IgD-negative memory B cell (primary cell): ENCODE measurements around the gene NYNRIN. TPM values are rescaled to one million over a fixed set of nuclear protein-coding genes. Genes with fewer than 3 reads are reported as not detected.
"Not testable (repeated sequence)": the region's sequence is repeated elsewhere in the genome, so short reads cannot be mapped to it uniquely, and the experiment has no call there.

Experiments
- H3K27ac Mint-ChIP-seq, 3 donors: one replicate each; pipeline ENCODE4 v1.8.0; 2020 to 2022; ENCODE audit warnings: mild to moderate bottlenecking in 3 of 3, mixed read lengths in 3 of 3, moderate library complexity in 1 of 3
- H3K27me3 Mint-ChIP-seq: one replicate; pipeline ENCODE4 v1.8.0; 2021; ENCODE audit warnings: mixed read lengths
- H3K36me3 Mint-ChIP-seq: one replicate; pipeline ENCODE4 v1.8.0; 2020; ENCODE audit warnings: mild to moderate bottlenecking, mixed read lengths
- H3K4me1 Mint-ChIP-seq, 3 donors: one replicate each; pipeline ENCODE4 v1.8.0; 2020 to 2022; ENCODE audit warnings: mixed read lengths in 3 of 3, mild to moderate bottlenecking in 1 of 3
- H3K4me3 Mint-ChIP-seq, 4 donors: one replicate each; pipeline ENCODE4 v1.8.0; 2020 to 2022; ENCODE audit warnings: mild to moderate bottlenecking in 4 of 4, mixed read lengths in 4 of 4, moderate library complexity in 3 of 4
- H3K9me3 Mint-ChIP-seq, 3 donors: one replicate each; pipeline ENCODE4 v1.8.0; 2020 to 2021; ENCODE audit warnings: mixed read lengths in 3 of 3, mild to moderate bottlenecking in 1 of 3
- polyA plus RNA-seq: library from polyadenylated mRNA; unstranded; fragments of 300-500 nt; fragmentation: Illumina TruSeq; gene quantifications from one replicate; pipeline ENCODE4 v1.2.3, GENCODE V29; 2021

Gene NYNRIN
- polyA plus RNA-seq, 1 donor from 2014 or later, result not detected

DNA sequence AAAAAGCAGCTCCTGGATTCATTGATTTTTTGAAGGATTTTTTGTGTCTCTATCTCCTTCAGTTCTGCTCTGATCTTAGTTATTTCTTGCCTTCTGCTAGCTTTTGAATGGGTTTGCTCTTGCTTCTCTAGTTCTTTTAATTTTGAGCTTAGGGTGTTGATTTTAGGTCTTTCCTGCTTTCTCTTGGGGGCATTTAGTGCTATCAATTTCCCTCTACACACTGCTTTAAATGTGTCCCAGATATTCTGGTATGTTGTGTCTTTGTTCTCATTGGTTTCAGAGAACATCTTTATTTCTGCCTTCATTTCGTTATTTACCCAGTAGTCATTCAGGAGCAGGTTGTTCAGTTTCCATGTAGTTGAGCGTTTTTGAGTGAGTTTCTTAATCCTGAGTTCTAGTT, 52.0 kb downstream of the NYNRIN start:
- not testable (repeated sequence) for H3K36me3 Mint-ChIP-seq, H3K9me3 Mint-ChIP-seq, H3K4me3 Mint-ChIP-seq, H3K27me3 Mint-ChIP-seq, H3K4me1 Mint-ChIP-seq
- peak overlapping the region in 1 of 3 donors; percentile 0 for H3K27ac Mint-ChIP-seq

DNA sequence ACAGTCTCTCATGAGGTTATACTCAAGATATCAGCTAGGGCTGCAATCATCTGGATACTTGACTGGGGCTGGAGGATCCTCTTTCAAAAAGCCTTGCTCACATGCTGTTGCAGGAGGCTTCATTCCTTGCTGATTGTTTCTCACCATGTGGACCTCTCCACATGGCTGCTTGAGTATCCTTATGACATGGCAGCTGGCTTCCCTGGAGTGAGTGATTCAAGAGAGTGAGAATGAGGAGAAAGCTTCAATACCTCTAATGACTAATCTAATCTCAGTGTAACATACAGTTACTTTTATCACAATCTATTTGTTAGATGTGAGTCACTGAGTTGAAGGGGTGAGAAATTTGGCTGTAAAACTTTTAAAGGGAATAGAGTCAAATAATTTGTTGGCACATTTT, 58.2 kb downstream of the NYNRIN start:
- Mint-ChIP-seq H3K36me3 (peaks cover 7% of the 10 kb centered on the region), H3K4me1 (no peaks in the 10 kb centered on the region), H3K4me3 (no peak overlapping the region), H3K9me3 (peaks cover 0 to 3% (median 0%) of the 10 kb centered on the region in 3 donors), H3K27ac (no peak overlapping the region), H3K27me3 (no peaks in the 10 kb centered on the region)

DNA sequence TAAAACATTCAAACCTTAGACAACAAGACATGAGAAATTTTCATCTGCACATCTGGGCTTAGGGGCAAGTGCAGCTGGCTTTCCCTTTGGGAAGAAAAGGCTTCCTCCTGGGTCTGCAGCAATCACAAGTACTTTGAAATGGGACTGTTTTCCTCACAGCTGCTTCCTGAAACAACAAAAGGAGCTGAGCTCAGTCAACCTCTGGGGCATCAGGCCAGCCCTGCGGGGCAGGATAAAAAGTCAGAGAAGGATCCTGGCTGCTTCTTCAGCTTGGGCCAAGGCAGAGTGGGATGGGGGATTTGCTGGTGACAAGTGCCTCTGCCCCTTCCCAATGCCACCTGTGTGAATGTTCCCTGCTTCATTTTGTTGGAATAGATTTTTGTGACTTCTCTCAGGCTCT, 59.9 kb downstream of the NYNRIN start:
- Mint-ChIP-seq H3K4me1 (peaks cover 0 to 2% (median under 1%) of the 10 kb centered on the region in 3 donors), H3K36me3 (peaks cover 5% of the 10 kb centered on the region), H3K9me3 (peaks cover 0 to 3% (median 0%) of the 10 kb centered on the region in 3 donors), H3K27me3 (no peaks in the 10 kb centered on the region), H3K4me3 (peak overlapping the region in 2 of 4 donors; percentile 33 to 39), H3K27ac (no peak overlapping the region)

DNA sequence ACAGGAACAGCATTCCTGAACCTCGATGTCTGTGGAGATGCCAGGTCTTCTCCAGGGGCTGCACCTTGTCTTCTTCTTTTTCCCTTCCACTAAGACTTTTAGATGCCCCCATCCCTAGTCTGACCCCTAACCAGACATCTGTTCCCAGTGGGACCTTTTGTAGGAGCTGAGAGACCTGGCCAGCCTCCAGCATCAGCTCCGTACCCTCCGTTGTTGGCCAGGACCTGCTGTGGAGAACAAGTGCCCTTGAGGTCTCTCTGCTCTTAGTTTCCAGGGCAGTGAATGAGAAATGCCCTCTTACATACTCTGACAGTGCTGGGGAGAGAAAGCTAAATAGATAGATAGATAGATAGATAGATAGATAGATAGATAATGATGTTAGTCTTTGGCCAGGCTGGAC, 60.5 kb downstream of the NYNRIN start:
- no peak overlapping the region for H3K27ac Mint-ChIP-seq
- H3K27me3 Mint-ChIP-seq, result no peaks in the 10 kb centered on the region
- H3K4me3 Mint-ChIP-seq, result no peak overlapping the region
- peaks cover 0 to 3% (median 0%) of the 10 kb centered on the region in 3 donors for H3K9me3 Mint-ChIP-seq
- peaks cover 5% of the 10 kb centered on the region for H3K36me3 Mint-ChIP-seq
- peaks cover 0 to 6% (median 2%) of the 10 kb centered on the region in 3 donors for H3K4me1 Mint-ChIP-seq

DNA sequence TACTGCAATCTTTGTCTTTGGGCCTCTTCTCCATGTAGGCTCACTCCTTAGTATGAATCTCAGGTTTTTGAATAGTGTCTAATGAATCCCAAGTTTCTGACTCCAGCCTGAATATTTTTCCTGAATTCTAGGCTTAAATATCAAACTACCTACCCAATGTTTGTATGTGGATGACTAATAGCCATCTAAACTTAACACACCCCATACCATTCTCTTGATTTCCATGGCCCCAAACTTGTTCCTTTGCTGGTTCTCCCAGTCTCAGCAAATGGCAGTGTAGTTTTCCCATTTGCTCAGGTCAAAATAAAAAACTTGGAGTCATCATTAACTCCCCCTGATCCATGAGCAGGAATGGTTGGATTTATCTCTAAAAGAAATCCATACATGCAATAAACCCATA, 62.5 kb downstream of the NYNRIN start:
- Mint-ChIP-seq H3K36me3 (peaks cover 5% of the 10 kb centered on the region), H3K4me1 (peaks cover 0 to 10% (median 6%) of the 10 kb centered on the region in 3 donors), H3K9me3 (peaks cover 0 to 3% (median 0%) of the 10 kb centered on the region in 3 donors), H3K27me3 (no peaks in the 10 kb centered on the region), H3K4me3 (no peak overlapping the region), H3K27ac (no peak overlapping the region)

DNA sequence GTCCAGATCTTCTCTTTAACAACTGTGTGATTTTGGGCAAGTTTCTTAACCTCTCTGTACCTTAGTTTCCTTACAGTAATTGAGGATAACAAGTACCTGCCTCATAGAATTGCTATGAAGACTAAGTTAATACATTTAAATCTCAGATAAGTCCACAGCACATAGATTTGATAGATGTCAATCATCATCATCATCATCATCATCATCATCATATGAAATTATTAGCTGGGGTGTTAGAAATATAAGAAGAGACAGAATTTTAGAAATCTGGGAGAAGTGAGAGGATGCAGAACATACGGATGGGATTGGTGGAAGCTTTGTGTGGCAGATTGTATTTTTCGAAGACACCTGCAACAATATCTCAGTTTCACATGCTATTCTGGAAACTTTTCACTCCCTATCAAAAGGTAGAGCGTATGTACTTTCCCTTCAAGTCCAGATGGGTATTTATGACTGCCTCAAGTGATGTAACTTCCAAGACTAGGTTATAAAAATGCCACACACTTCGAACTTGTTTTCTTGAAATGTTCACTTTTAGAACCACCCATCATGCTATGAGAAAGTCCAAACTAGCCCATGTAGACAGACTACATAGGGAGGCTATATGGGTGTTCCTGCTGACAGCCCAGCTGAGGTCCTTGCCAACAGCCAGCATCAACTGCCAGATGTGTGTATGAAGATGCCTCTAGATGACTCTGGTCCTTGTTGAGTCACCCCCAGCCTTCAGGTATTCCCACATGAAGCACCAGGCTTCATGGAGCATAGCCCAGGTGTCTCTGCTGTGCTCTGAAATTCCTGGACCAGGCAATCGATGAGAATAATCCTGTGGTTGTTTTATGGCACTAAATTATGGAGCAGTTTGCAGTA, 64.4 kb downstream of the NYNRIN start:
- H3K36me3 Mint-ChIP-seq, result no peaks in the 10 kb centered on the region
- no peaks in the 10 kb centered on the region for H3K27me3 Mint-ChIP-seq
- H3K27ac Mint-ChIP-seq, result no peak overlapping the region
- H3K9me3 Mint-ChIP-seq, result peaks cover 0 to 3% (median 0%) of the 10 kb centered on the region in 3 donors
- H3K4me3 Mint-ChIP-seq, result no peak overlapping the region
- H3K4me1 Mint-ChIP-seq, result peaks cover 0 to 10% (median 6%) of the 10 kb centered on the region in 3 donors

DNA sequence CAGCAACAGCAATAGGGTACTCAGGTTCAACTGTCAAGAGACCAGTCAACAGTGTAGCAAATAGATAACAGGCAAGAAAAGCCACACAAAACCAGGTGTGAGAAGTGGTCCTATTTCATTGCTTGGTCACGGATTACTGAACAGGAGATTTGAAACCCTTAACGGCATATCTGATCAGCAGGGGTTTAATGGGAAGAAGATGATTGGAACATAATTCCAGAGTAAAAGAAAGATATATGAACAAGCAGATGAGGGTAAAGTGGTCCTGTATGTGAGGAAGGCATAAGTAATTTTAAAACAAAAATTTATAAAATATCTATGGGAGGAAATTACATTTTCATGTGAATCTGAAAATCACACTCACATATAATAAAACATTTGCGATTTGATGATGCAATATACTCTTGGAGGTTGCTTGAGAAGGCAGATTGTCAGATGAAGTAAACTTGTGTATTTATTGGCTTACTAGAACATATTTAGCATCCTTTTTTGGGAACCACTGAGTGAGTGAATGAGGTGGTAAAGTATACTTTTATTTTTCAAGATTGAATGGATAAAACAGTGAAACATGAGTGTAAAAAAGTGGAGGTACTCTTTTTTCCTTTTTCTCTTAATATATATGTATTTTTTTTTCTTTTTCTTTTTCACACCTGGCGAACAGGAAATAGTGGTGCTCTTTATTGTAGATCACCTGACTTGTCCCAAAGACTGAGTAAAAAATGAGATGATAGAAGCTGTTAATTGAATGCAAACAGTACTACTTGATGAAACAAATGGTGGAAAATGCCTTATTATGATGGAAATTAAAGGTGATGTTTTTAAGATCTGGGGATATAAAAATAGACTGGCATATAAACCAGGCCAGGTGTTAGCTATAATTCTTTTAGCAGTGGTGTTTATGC, 65.3 kb downstream of the NYNRIN start:
- H3K4me3 Mint-ChIP-seq, result no peak overlapping the region
- peaks cover 0 to 3% (median 0%) of the 10 kb centered on the region in 3 donors for H3K9me3 Mint-ChIP-seq
- H3K4me1 Mint-ChIP-seq, result peaks cover 0 to 10% (median 7%) of the 10 kb centered on the region in 3 donors
- H3K27me3 Mint-ChIP-seq, result no peaks in the 10 kb centered on the region
- H3K36me3 Mint-ChIP-seq, result no peaks in the 10 kb centered on the region
- H3K27ac Mint-ChIP-seq, result no peak overlapping the region

DNA sequence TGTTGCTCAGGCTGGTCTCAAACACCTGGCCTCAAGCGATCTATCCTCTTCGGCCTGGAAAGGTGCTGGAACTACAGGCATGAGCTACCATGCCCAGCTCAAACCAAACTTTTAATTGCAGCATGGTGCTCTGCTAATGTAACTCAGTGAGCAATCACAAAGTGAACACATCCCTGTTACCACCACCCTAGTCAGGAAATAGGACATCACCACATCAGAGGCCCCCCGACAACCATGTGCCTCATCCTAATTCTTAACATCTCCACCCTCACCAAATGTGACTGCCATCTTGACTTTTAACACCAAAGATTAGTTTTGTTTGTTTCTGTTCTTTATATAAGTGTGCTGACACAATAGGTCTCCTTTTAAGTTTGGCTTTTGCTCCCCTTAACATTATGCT, 66.6 kb downstream of the NYNRIN start:
- H3K4me1 Mint-ChIP-seq, result peaks cover 0 to 10% (median 7%) of the 10 kb centered on the region in 3 donors
- peaks cover 0 to 3% (median 2%) of the 10 kb centered on the region in 3 donors for H3K9me3 Mint-ChIP-seq
- no peaks in the 10 kb centered on the region for H3K36me3 Mint-ChIP-seq
- H3K27ac Mint-ChIP-seq, result no peak overlapping the region
- no peak overlapping the region for H3K4me3 Mint-ChIP-seq
- no peaks in the 10 kb centered on the region for H3K27me3 Mint-ChIP-seq

DNA sequence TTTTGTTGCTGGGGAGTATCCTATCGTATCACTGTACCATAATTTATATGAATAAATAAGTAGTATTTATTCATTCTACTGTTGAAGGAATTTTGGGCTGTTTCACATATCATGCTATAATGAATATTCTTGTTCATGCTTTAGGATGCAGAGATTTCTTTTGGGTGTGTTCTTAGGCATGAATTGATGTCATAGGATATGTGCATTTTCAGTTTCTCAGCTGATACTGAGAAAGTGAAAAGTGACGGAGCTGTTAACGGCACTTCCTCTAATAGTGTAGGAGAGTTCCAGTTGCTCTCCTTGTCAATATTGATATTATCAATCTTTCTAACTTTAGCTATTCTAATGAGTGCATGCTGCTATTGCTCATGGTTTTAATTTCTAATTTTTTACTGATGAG, 67.0 kb downstream of the NYNRIN start:
- Mint-ChIP-seq H3K27ac (no peak overlapping the region), H3K36me3 (no peaks in the 10 kb centered on the region), H3K4me1 (peaks cover 0 to 10% (median 7%) of the 10 kb centered on the region in 3 donors), H3K4me3 (no peak overlapping the region), H3K27me3 (no peaks in the 10 kb centered on the region), H3K9me3 (peaks cover 0 to 5% (median 3%) of the 10 kb centered on the region in 3 donors)

Other genes with a start within 250 kb of the NYNRIN start
- 136 TPM for gene IRF9, start 237.7 kb upstream of the NYNRIN start, polyA plus RNA-seq
- 12.5 TPM for gene REC8, start 226.9 kb upstream of the NYNRIN start, polyA plus RNA-seq
- gene IPO4, start 210.2 kb upstream of the NYNRIN start, polyA plus RNA-seq, result 15.8 TPM
- 25.1 TPM for gene TM9SF1, start 203.6 kb upstream of the NYNRIN start, polyA plus RNA-seq
- gene TSSK4, start 193.3 kb upstream of the NYNRIN start, polyA plus RNA-seq, result 0.84 TPM
- 170 TPM for gene CHMP4A, start 185.5 kb upstream of the NYNRIN start, polyA plus RNA-seq
- 33.5 TPM for gene MDP1, start 182.9 kb upstream of the NYNRIN start, polyA plus RNA-seq
- gene NEDD8, start 166.6 kb upstream of the NYNRIN start, polyA plus RNA-seq, result 273 TPM
- gene GMPR2, start 166.1 kb upstream of the NYNRIN start, polyA plus RNA-seq, result 64.1 TPM
- gene TINF2, start 156.4 kb upstream of the NYNRIN start, polyA plus RNA-seq, result 186 TPM
- gene TGM1, start 135.8 kb upstream of the NYNRIN start, polyA plus RNA-seq, result not detected
- gene RABGGTA, start 127.4 kb upstream of the NYNRIN start, polyA plus RNA-seq, result 37.9 TPM
- 27.3 TPM for gene DHRS1, start 99.2 kb upstream of the NYNRIN start, polyA plus RNA-seq
- 1.6 TPM for gene NOP9, start 99.2 kb upstream of the NYNRIN start, polyA plus RNA-seq
- 19.2 TPM for gene CIDEB, start 91.0 kb upstream of the NYNRIN start, polyA plus RNA-seq
- 0.97 TPM for gene LTB4R2, start 88.9 kb upstream of the NYNRIN start, polyA plus RNA-seq
- 2.5 TPM for gene LTB4R, start 87.5 kb upstream of the NYNRIN start, polyA plus RNA-seq
- 0.75 TPM for gene ADCY4, start 63.9 kb upstream of the NYNRIN start, polyA plus RNA-seq
- 14.8 TPM for gene RIPK3, start 59.0 kb upstream of the NYNRIN start, polyA plus RNA-seq
- gene NFATC4, start 30.8 kb upstream of the NYNRIN start, polyA plus RNA-seq, result 0.20 TPM
- 2.9 TPM for gene CBLN3, start 30.7 kb downstream of the NYNRIN start, polyA plus RNA-seq
- 26.5 TPM for gene KHNYN, start 31.0 kb downstream of the NYNRIN start, polyA plus RNA-seq
- gene SDR39U1, start 43.8 kb downstream of the NYNRIN start, polyA plus RNA-seq, result 94.0 TPM
- not detected for gene CMA1, start 109.3 kb downstream of the NYNRIN start, polyA plus RNA-seq
- not detected for gene CTSG, start 177.2 kb downstream of the NYNRIN start, polyA plus RNA-seq
- 24.2 TPM for gene GZMH, start 210.7 kb downstream of the NYNRIN start, polyA plus RNA-seq
- gene GZMB, start 235.2 kb downstream of the NYNRIN start, polyA plus RNA-seq, result 7.9 TPM